Right forelimb (tissue), 1 donor: ENCODE measurements around the gene SMIM38.

Experiments
- DNase-seq: peaks from one replicate; pipeline ENCODE4 v3.0.0-alpha.2; 2018

The SMIM38 gene

DNA sequence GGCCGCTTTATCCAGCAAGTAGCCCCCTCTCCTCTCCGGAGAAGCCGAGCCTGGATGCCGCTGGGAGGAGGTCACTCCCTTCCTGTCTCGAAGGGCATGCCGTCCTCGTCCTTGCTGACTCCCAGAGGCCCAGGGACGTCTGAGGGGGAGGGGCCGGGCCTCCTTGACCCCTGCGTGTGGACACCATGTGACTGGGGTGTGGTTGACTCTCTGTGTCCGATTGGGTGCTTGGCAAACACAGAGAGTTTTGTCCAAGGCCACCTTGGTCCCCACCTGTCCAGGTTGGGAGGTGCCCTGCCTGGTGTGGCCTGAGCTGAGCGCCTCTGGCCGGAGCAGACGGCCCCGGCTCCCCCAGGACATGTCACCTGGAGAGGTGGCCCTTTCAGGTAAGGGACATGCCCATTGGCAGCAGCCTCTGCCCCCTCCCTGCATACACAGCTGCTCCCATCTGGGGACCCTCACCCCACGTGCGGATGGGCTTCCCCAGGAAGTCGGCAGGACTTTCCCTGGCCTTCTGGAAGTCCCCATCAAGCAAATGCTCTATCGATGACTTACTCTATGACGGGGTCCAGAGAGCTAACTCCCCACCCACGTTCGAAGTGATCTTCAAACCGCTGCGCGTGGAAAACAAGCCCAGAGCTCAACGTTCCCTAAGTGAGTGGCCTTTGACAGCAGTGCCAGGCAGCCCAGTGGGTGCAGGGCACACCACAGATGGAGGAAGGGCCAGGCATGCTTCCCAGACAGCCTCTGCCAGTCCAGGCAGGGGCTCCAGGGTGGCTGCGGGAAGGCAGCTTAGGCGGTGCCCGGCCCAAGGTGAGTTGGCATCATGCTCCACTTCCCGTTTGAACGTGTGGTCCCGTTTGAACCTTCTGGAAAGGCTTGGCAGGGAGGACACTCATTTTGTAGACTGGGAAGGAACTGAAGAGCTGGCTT, at the start of gene SMIM38:
TSS of gene SMIM38 (plus strand) at position 634 of the 933 bp plus-strand sequence. CDS start 1,912 bp downstream, outside the sequence.
- no peak for DNase-seq

DNA sequence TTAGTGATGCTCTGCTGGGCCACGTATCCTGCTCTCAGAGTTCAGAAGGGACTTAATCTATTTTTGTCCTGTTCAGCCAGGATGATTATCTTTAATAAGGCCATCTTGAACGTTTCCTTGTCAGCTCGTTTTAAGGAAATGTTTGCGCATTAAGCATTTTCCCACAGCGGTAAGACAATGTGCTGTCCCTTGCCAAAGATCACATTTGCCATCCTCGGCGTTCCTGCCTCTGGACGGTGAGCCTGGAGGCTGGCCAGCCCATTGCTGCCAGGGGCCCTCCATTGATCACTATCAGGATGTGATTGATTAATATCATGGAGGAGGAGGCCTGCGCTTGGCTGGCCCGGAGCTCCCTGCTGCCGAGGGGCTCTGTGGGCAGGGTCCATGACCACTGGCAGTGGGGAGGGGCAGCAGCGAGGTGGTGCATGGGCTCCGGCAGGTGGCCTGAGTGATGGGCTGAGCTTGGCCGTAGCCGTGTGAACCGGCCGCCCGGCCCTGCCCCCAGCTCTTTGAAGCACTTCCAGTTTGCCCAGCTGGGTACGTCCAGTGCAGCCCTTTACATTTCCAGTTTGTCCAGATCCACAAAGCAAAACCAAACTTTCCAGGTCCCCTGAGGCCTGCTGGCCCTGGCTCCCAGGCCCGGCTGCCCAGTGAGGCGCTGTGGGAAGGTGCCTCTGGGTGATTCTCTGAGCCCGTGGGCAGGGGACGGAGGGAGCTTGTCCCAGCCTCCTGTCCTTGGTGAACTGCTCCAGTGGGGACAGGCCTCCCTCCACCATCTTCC, 49.5 kb upstream of the SMIM38 start:
- no peak for DNase-seq

DNA sequence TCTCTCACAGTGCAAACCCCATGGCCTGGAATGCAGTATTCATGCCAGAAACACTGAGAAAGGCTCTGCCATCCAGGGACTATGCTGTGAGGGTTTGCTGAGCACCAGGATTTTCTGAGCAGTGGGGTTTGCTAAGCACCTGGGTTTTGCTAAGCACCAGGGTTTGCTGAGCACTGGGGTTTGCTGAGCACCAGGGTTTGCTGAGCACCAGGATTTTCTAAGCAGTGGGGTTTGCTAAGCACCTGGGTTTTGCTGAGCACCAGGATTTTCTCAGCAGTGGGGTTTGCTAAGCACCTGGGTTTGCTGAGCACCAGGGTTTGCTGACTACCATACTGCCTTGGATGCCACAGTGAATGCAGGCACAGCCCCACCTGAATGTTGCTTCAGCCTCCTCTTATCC, 48.3 kb upstream of the SMIM38 start:
- no peak for DNase-seq

DNA sequence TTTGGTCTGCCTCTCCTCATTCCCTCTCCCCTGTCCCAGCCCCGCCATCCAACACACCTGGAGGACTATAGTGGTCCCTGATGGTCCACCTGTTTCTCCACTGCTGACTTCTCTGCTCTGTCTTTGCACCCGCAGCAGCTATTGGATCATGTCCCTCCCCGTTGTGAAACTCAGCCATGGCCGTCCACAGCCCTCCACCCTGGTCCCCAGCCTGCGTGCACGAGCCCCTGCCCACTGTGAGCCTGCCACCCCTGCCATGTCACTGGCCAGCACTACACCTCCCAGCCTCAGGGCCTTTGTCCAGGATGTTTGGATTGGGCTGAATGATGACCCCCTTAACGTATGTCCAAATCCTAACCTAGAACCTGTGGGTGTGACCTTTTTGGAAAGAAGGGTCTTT, 47.7 kb upstream of the SMIM38 start:
- no peak for DNase-seq

DNA sequence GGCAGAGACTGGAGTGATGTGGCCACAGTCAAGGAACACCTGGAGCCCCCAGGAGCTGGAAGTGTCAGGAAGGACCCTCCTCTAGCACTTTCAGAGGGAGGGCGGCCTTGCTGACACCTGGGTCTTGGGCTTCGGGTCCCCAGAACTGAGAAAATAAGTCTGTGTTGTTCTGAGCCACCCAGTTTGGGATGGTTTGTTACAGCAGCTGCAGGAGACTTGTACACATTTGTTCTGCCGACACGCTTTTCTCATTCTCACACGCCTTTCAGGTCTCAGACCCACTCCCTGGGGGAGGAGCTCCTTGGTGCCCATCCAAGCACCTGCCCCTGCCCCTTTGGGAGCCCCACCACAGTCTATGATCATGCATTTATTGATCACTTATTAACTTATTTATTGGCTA, 47.2 kb upstream of the SMIM38 start:
- DNase-seq = no peak

DNA sequence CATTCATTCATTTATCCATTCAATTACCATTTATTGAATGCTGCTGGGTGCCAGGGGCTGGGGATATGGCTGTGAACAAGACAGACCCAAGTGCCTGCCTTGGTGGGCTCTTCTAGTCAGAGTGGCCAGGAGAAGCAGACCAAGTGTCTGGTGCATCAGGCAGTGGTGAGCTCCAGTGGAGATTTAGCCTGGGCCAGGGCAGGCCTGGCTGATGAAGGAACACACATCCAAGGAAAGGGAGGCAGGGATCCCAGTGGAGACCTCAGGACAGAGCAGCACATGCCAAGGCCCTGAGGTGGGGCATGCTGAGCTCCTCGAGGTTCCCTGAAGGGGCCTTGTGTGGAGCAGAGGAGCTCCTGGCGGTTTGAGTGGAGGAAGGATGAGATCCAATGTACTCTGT, 46.6 kb upstream of the SMIM38 start:
- DNase-seq = no peak

DNA sequence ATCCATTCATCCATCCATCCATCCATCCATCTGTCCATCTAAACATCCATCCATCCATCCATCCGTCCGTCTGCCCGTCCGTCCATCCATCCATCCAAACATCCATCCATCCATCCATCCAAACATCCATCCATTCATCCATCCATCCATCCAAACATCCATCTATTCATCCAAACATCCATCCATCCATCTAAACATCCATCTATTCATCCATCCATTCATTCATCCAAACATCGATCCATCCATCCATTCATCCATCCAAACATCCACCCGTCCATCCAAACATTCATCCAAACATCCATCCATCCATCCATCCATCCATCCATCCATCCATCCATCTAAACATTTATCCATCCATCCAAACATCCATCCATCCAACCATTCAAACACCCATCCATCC, 45.3 kb upstream of the SMIM38 start:
- no peak for DNase-seq

DNA sequence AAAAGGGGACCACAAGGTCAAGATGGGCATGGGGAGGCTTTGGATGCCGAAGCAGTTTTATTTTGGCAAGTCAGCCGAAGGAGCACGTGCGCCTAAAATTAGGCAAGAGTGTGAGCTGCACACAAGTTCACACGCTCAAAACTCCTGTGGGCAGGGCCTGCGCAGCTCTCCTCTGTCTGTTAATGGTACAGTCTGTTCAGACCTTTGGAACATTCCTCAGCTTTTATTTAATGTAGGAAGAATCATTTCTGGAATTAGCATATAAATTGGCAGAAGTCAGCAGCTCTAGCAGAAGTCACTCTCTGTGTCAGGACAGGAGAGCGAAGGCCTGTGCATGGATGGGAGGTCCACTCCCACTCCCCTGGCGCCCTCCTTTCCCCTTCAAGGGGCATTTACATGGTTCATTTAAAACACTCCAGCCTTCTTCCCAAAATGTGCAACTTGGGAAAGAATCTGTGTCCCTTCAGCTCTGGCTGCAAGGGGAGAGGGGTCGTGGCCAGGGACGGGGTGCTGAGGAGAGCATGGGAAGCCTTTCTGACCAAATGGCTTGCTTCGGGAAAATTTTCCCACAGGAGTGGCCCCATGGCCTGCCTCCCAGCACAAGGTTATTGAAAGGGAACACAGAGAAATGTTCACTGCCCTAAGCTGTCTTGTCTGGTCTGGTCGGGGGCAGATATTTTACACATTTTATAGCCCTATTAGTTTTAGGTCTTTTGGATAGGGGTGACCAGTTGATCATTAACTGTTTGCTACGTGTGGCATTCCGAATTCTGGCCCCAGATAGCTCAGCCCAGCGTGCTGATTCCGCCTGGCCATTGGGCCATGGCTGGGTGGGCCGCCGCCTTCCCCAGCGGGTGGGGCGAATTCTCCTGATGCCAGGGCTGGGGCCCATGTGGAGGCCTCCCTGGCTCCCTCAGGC, 43.9 kb upstream of the SMIM38 start:
- DNase-seq = no peak

DNA sequence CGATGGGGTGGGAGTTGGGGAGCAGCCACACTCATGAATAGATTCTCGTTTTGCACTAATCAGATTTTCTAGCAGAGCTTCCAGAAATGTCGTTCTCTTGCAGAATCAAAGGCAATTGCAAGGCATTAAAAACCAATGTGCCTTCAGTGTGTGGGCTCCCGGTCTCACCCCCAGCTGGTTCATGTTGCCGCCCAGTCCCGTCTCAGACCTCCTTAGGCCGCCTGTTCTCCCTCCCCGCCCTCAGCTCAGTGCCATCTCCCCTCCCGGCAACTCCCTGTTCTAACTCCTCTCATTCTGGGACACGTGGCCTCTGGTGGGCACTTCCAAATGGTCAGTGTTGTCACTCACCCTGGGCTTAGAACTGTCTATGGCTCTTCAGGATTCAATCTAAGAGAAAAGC, 42.5 kb upstream of the SMIM38 start:
- no peak for DNase-seq

DNA sequence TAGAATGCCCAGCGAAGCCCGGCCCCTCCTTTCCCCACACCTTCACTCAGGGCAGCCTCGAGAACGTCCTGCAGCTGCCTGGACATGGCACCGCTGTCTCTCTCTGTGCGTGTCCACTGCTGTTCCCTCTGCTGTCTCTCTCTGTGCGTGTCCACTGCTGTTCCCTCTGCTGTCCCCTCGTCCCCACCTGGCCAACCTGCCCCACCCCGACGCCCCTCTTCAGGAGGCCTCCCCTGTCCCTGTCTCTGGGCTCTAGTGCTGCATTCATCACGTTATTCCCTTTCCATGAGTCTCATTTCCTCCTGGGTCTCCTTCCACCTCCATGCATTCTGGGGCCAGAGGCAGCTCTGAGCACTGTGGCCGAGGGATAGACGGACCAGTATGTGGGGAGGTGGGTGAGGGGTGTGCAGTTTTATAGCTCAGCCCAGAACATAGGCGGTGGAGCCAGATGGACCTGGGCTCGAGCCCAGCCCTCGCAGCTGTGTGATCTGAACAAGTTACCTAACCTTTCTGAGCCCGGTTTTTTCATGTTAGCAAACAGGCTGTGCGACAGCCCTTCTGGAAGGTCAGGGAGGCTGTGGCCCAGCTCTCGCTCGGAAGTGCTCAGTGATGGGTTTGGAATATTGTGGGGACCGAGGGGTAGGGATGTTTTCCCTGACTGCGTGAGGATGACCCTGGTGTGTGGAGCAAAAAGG, 41.9 kb upstream of the SMIM38 start:
- DNase-seq = no peak

DNA sequence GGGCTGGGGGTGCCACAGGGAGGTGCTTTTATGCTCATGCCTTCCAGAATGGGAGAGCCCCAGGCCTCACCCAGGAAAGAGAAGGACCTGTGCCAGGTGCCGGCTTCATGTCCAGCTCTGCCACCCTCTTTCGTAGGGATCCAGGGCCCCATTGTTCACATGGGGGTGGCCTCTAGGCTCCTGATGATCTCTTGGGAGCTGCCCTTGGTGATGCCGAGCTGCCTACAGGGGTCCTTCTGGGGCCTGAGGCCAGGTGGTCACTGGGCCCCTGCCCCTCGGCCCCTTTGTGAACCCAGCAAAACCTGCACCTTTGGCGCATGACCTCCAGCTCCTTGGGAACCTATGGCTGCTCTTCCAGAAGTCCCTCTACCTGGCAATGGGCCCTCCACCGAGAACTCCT, 41.4 kb upstream of the SMIM38 start:
- DNase-seq = no peak

DNA sequence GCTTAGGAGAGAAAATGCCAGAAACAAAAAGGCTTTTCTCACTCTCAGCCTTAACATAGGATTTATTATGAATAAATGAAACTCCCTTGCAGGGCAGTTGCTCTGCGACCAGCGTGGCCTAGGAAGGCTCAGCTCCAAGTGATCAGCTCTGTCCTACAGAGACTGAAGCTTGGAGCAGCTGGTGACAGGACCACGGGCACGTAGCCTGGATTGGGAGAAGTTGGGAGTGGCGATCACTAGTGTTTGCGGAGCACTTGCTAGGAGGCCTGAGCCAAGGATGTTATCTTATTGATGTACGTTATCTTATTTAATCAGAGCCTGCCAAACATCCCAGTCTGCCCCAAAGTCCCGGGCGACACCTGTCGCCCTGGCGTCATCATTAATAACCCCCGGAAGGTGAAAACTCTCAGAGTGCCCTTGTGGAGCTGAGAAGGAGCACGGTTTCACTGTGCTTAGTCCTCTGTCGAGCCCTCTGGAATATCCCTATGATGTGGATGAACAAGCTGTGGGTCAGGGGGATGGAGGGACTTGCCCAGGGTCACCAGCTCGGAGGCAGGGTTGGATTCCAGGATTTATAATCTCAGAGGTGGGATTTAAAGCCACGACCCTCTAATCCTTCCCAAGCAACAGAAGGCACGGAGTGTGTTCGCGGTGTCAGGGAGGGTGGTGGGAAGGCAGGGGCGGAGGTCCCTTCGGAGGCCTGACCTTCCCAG, 40.8 kb upstream of the SMIM38 start:
- DNase-seq = no peak

DNA sequence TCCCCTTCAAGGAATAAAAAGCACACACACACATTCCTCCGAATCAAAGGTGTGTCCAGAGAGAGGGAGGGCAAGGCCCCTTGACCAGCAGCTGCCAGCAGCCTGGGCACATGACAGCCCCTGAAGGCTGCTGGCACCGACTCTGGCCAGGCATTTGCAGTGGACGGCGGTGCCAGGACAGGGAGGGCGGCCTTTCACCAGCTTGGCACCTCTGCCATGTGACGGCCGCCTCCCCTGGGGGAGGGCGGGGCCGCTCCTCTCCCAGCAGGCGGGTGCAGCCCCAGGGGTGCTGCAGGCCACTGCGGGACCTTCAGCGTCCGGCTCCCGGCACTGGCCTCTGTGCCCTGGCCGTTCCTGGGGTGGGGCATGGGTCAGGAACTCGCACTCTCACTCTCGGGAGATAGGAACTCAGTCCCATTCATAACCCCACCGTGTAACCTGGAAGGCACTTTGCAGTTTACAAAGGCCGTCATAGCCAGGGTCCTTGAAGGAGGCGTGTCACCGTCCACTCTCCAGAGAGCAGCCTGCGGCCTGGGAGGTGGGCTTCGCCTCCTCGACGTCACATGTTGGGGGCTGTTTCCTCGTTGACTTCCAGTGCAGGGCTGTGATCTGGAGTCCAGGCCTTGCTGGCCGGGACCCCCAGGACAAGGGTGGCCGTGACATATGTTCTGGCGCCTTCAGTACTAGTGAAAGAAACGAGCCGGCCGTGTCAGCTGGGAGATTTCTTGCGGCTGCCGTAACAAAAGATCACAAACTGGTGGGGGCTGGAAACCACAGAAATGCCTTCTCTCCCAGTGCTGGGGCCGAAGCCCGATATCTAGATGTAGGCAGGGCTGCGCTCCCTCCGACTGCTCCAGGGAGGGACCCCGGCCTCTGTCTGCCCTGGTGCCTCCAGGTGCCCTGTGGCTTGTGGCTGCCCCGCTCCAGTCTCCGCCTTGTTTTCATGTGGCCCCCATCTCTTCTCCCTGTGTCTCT, 39.9 kb upstream of the SMIM38 start:
- no peak for DNase-seq

DNA sequence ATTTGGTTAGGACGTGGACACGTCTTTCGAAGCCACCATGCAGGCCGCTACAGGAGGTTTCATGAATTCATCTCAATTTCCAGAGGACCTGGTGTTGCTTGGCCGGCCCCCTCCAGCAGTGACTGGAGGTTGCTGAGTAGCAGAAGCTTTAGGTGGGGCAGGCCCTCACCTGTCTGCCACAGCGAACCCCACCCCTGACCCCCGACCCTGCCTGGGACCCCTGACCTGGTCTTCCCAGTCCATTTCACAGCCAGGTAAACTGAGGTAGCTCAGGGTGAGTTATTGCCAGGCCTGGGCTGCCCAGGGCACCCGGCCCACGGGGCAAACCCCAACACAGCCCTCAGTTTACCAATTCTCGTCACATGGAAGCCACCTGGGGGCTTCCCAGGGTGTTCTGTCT, 39.1 kb upstream of the SMIM38 start:
- DNase-seq = no peak

DNA sequence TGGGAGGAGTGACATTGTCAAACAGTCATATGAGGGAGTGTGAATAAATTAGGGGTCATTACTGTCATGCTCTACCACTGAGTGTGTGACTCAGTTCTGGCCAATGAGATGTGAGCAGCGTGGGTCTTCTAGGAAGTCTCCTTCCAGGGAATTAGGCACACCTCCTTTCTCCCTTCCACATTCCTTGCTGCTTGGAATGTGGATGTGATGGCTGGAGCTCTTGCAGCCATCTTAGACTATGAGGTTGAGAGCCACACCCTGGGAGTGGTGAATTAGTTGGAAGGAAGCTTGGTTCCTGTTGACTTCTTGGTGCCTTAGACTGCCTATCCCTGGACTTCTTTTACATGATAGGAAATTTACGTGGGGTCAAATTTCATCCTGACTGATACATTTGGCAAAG, 36.5 kb upstream of the SMIM38 start:
- no peak for DNase-seq

DNA sequence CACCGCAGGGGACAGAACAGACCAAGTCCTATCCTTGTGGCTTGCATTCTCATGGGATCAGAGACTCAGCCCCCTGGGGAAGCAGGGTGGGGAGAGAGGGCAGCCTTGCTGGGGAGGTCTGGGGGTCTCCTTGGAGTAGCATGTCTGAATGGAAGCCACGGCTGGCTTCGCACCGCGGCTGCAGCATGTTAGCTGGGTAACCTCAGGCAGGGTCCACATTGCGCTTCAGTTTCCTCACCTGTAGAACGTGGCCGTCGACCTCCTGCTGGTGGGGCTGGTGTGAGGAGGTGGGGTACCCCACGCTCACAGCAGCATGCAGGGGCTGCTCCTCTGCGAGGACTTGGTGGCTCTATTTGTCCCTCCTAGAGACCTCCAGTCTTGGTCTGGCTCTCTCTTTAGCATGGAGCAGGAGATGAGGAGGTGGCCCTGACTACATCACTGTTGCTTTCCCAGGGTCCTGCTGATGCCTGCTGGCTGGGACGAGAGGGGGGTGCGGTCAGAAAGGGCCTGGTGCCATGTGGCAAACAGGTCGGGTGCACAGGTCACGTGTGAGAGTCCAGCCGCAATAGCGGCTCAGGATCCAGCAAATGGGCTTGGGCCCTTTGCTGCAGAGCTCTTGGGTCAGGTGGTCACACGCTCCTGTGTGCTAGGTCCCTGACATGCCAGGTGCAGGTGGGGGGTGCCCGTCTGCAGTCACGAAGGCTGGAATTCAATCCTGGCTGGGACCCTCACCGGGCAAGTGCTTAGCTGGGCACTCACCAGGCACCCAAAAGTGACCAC, 35.4 kb upstream of the SMIM38 start:
- DNase-seq = no peak

DNA sequence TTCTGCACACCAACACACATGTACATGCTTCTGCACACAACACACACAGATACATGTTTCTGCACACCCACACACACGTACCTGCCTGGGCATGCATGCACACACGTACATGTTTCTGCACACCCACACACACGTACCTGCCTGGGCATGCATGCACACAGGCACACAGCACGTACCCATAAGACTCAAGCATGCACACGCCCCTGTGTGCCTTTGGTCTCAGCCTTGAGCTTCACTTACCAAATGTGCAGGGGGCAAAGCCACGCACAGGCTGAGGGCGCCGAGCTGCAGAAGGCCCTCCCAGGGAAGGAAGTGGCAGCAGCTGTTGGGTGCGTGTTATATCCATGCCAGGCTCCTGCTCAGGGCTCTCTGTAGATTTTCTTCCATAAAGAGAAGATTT, 34.7 kb upstream of the SMIM38 start:
- no peak for DNase-seq

DNA sequence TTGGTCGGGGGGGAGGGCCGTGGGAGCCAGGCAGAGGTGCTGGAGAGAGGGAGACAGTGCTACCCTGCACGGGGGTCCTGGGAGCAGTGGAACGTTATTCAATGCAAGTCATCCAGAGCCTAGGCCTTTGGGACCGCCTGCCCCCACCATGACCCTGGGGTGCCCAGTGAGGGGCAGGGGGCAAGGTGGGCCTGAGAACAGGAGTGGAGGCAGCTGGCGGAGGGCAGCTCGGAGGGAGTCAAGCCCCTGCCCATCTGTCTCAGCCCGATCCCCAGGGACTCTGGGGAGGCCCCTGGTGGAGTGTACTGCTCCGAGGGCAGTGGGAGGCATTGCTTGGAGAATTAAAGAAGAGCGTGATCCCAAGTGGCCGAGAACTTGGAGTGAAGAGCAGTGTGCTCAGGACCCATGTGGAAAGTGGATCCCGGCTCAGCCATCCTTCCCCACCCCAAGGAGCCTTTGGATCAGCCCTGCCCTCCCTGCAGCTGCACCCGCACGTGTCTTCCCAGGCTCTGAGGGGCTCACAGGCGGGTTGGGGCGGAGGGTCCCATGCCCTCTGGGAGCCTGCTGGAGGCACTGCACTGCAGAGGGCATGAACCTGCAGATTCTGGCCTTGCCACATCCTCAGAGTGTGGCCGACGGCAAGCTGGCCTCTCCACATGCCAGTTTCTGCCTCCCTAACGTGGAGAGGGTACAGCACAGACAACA, 34.0 kb upstream of the SMIM38 start:
- DNase-seq = no peak

DNA sequence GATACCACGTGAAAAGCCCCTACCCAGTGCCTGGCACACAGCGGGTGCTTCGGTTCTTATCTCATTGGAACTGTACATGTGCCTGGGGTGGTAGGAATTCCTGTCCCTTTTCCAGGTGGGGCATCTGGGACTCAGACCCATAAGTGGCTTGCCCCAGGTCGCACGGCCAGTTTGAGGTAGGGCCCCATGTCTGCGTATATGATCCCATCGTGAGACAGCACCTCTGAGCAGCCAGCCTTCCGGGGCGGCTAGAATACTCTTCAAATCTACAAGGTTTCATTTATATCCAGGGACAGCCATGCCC, 33.5 kb upstream of the SMIM38 start:
- DNase-seq = no peak
